DND-41 (cell line): ENCODE data around the gene DNAH14.

Experiments used
- ATAC-seq: fragments of 200-7000 bp; cut with Tn5 transposase; 3 replicates; pipeline ENCODE4 v1.9.1; 2021; ENCODE audit warnings: low read depth; ENCODE audit not compliant: insufficient read depth
- DNase-seq: peaks from one replicate; pipeline ENCODE4 v3.0.0-alpha.2; 2020
- H2AFZ ChIP-seq: 2 replicates; pipeline ENCODE4 v1.6.0; 2012; ENCODE audit warnings: low read depth, low read length
- H3K27ac ChIP-seq: 2 replicates; pipeline ENCODE4 v1.5.1; 2012; ENCODE audit warnings: low read length, inconsistent platforms
- H3K27me3 ChIP-seq: fragments of 200-600 bp; sonication (generic); 2 replicates; pipeline ENCODE4 v1.6.0; 2012; ENCODE audit warnings: low read length, mild to moderate bottlenecking, inconsistent platforms; ENCODE audit not compliant: insufficient read depth, poor library complexity
- H3K36me3 ChIP-seq: 2 replicates; pipeline ENCODE4 v1.5.1; 2012; ENCODE audit warnings: low read length, inconsistent platforms; ENCODE audit not compliant: insufficient read depth
- H3K4me1 ChIP-seq: 2 replicates; pipeline ENCODE4 v1.5.1; 2012; ENCODE audit warnings: mild to moderate bottlenecking, low read length; ENCODE audit not compliant: insufficient read depth
- H3K4me2 ChIP-seq: 2 replicates; pipeline ENCODE4 v1.6.0; 2012; ENCODE audit warnings: mild to moderate bottlenecking, moderate library complexity, low read length, inconsistent platforms; ENCODE audit not compliant: insufficient read depth
- H3K4me3 ChIP-seq, 2 experiments: fragments of 200-600 bp in 1 of 2; shearing (Covaris generic) in 1 of 2; 2 replicates each; pipeline ENCODE4 v1.5.1; 2012 to 2016; ENCODE audit warnings: inconsistent platforms in 2 of 2, low read length in 2 of 2, mild to moderate bottlenecking in 2 of 2, low read depth in 1 of 2, moderate library complexity in 1 of 2
- H3K79me2 ChIP-seq: 2 replicates; pipeline ENCODE4 v1.6.0; 2012; ENCODE audit warnings: low read length, inconsistent platforms; ENCODE audit not compliant: insufficient read depth
- H3K9ac ChIP-seq: 2 replicates; pipeline ENCODE4 v1.6.0; 2012; ENCODE audit warnings: low read depth, mild to moderate bottlenecking, inconsistent platforms, low read length, moderate library complexity
- H3K9me3 ChIP-seq: 2 replicates; pipeline ENCODE4 v1.5.1; 2012; ENCODE audit warnings: low read length, moderate library complexity, mild to moderate bottlenecking, inconsistent platforms; ENCODE audit not compliant: insufficient read depth, severe bottlenecking
- H4K20me1 ChIP-seq: 2 replicates; pipeline ENCODE4 v1.6.0; 2012; ENCODE audit warnings: low read length; ENCODE audit not compliant: insufficient read depth
- CTCF ChIP-seq: IDR thresholded peaks from 2 replicates; pipeline ENCODE4 v1.5.1; 2012; ENCODE audit warnings: borderline replicate concordance, low read length, moderate library complexity, mild to moderate bottlenecking; ENCODE audit not compliant: poor library complexity, severe bottlenecking; ENCODE audit errors: extremely low read depth
- EZH2 ChIP-seq: IDR thresholded peaks from 3 replicates; pipeline ENCODE4 v1.6.1; 2012; ENCODE audit warnings: borderline replicate concordance, low read depth, mild to moderate bottlenecking, moderate library complexity, low read length, inconsistent platforms; ENCODE audit not compliant: severe bottlenecking

DNAH14 gene

GRCh38 chr1:225428881-225429455 is 499.5 kb downstream of the DNAH14 start:
- H3K4me1 ChIP-seq: peaks cover 35% of the 10 kb centered on the region
- H3K4me3 ChIP-seq: peak overlapping the region; percentile 73 to 94
- H3K79me2 ChIP-seq: peaks cover 44% of the 10 kb centered on the region
- DNase-seq (no peak), ATAC-seq (no peak)
- H3K36me3 ChIP-seq: peaks cover 16% of the 10 kb centered on the region
- H3K9me3 ChIP-seq: no peaks in the 10 kb centered on the region
- H3K9ac ChIP-seq: peak overlapping the region; percentile 99
- H2AFZ ChIP-seq: peak overlapping the region; percentile 90
- peak overlapping the region; percentile 84 for H3K4me2 ChIP-seq
- TF ChIP-seq EZH2: no peak
- TF ChIP-seq CTCF: no peak
- H4K20me1 ChIP-seq: peaks cover 33% of the 10 kb centered on the region
- no peaks in the 10 kb centered on the region for H3K27me3 ChIP-seq
- peak overlapping the region; percentile 100 for H3K27ac ChIP-seq

- H3K9me3 ChIP-seq: no peaks in the 10 kb centered on the region
- H3K4me1 ChIP-seq: peaks cover 22% of the 10 kb centered on the region
- H3K4me2 ChIP-seq: no peak overlapping the region
- no peak overlapping the region for H2AFZ ChIP-seq
- H3K27me3 ChIP-seq: no peaks in the 10 kb centered on the region
- peaks cover 8% of the 10 kb centered on the region; the same call in 1 of the 2 replicates for H3K36me3 ChIP-seq
- H3K4me3 ChIP-seq: no peak overlapping the region
- ATAC-seq (no peak), DNase-seq (no peak)
- peaks cover 31% of the 10 kb centered on the region for H3K79me2 ChIP-seq
- peaks cover 20% of the 10 kb centered on the region for H4K20me1 ChIP-seq
- no peak overlapping the region for H3K9ac ChIP-seq
- H3K27ac ChIP-seq: no peak overlapping the region
- TF ChIP-seq EZH2: no peak
- no peak for TF ChIP-seq CTCF
Observed at GRCh38 chr1:225430301-225430700, 500.8 kb downstream of the DNAH14 start.

GRCh38 chr1:225431081-225431863 is 501.8 kb downstream of the DNAH14 start:
- no peak for DNase-seq
- Histone ChIP-seq H4K20me1 (peaks cover 10% of the 10 kb centered on the region), H3K9me3 (no peaks in the 10 kb centered on the region), H3K9ac (no peak overlapping the region), H3K27me3 (no peaks in the 10 kb centered on the region), H2AFZ (no peak overlapping the region), H3K4me3 (no peak overlapping the region), H3K4me1 (peaks cover 12% of the 10 kb centered on the region), H3K27ac (no peak overlapping the region), H3K36me3 (peaks cover 8% of the 10 kb centered on the region; the same call in 1 of the 2 replicates), H3K4me2 (no peak overlapping the region), H3K79me2 (peaks cover 21% of the 10 kb centered on the region)
- no peak for TF ChIP-seq CTCF
- TF ChIP-seq EZH2: no peak
- no peak for ATAC-seq
